ENCODE data around the gene LRP1B.

DNA sequence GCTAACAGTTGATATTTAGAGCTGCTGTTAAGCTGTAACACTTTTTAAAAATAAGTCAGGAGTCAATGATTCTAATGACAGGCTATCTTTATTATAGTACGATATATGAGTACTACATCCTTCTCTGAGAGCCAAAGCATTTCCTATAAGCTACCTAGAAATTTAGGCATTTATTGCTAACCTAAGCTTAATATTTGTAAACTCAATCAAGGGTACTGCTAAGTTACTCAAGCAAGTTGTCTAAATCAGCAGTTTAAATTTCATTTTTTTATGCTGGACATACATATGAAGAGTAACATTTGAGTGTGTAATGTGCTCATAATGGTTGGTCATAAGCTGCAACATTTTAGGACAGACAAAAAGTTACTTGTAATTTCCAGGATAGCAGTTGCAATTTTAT lies 1774.1 kb downstream of the LRP1B start:
- TF ChIP-seq POLR2A (IDR thresholded peaks at IDR 0.05; ENCODE audit: low read depth, low read length) (no peak), TAF1 (IDR thresholded peaks at IDR 0.05; ENCODE audit: borderline replicate concordance, low read depth, low read length) (no peak), POLR2AphosphoS5 (IDR thresholded peaks at IDR 0.05; ENCODE audit: low read depth, low read length) (no peak)
